22Rv1 (cell line): Measurements from ENCODE around the gene KRT2.

Source experiments
- H3K27ac ChIP-seq: fragments of 450-650 bp; 2 replicates; pipeline ENCODE4 v1.5.1; 2017
- CTCF ChIP-seq: fragments of 450-650 bp; IDR thresholded peaks from 2 replicates; pipeline ENCODE4 v1.5.1; 2017; ENCODE audit warnings: mild to moderate bottlenecking
- ZFX ChIP-seq: fragments of 450-650 bp; IDR thresholded peaks from 2 replicates; pipeline ENCODE4 v1.6.1; 2017; ENCODE audit warnings: antibody characterized with exemption, borderline replicate concordance

KRT2 gene

GRCh38 chr12:52663420-52663819, 11.4 kb upstream of the KRT2 start:
- no peak overlapping the region for H3K27ac ChIP-seq
- TF ChIP-seq CTCF (no peak), ZFX (no peak)

- no peak overlapping the region for H3K27ac ChIP-seq
- TF ChIP-seq CTCF: no peak
- no peak for TF ChIP-seq ZFX
Measured at GRCh38 chr12:52662918-52663229, 10.9 kb upstream of the KRT2 start.

GRCh38 chr12:52662093-52662917, 10.3 kb upstream of the KRT2 start:
- H3K27ac ChIP-seq: no peak overlapping the region
- no peak for TF ChIP-seq CTCF
- no peak for TF ChIP-seq ZFX

DNA sequence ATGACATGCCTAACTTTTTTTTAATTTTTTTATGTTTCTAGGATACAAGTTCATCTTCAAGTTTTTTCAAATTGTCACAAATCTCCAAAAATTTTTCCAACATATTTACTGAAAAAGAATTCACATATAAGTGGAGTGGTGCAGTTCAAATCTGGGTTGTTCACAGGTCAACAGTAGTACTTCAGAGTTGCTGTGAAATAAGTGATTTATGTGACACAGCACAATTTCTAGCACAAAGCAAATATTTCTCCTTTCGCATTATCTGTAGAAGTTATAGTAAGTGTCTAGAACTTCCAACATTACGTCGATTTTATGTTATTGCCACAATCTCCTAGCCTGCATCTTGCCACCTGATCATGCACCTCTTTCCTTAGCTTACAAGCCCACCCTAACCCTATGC, 9.7 kb upstream of the KRT2 start:
- no peak overlapping the region for H3K27ac ChIP-seq
- TF ChIP-seq ZFX (no peak), CTCF (no peak)

DNA sequence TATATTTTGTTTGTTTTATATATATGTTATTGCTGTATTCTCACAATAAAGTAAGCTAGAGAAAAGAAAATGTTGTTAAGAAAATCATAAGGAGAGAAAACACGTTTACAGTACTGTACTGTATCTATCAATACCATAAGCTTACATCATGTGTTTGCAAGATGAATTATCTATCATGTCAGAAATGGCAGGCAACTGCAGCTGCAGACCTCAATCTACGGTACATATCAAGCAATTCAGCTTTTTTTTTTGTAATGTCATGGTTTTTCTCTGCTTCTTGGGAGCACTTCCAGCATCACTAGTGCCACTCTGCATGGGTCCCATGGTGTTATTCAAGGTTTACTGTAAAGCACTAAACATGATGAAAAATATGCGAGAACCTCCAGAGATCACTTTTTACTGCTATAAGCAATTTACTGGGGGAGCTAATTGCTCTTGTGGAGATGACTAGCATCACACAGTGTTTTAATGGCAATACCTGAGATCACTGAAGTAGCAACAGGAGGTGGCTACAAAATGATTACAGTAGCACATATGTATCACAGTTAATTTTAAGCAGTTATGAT, 9.0 kb upstream of the KRT2 start:
- no peak overlapping the region for H3K27ac ChIP-seq
- TF ChIP-seq ZFX (no peak), CTCF (no peak)

DNA sequence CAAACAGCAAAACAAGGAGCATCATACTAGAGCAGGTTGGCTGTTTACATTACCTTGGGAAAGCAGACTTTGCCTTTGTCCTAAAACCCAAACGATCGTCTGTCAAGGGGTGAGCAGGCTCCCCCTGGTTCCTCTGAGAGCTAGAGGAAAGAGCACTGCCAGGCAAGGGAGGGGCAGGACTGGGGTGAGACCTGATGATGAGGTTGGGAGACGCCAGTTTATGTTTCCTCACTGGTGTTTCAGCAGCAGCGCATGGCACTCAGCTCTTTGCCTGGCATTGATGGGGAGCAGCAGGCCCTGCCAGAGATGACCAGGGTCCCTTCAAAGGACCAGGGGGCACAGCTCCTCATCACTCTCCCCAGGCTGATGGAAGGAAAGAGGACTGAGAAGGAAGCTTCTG, 7.9 kb upstream of the KRT2 start:
- H3K27ac ChIP-seq: no peak overlapping the region
- TF ChIP-seq CTCF (no peak), ZFX (no peak)

DNA sequence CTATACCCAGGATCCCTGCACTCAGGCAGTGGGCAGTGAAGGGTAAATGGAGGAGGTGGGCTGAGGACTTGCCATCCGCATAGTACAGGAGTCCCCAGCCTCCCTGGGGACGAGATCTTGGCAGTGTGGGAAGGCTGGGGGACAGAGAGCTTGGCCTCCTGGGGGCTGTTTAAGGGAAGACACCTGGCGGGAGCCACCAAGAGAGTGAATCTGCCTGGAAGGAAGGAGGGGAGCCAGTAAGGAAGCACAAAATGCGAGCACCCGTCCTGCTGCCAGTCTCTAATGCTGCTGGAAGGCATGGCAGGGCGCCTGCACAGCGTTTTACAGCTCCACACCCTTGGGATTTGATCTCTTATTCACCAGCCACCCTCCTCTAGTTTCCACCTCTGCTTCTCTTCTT, 7.4 kb upstream of the KRT2 start:
- TF ChIP-seq CTCF (no peak), ZFX (no peak)
- no peak overlapping the region for H3K27ac ChIP-seq
